H9 (cell line): ENCODE measurements around the gene FADS1. TPM values are rescaled to one million over a fixed set of nuclear protein-coding genes. Genes with fewer than 3 reads are reported as not detected.

Source experiments
- DNase-seq: peaks from one replicate; pipeline ENCODE4 v3.0.0-alpha.2; 2017
- H2AFZ ChIP-seq: one replicate; pipeline ENCODE4 v1.6.1; 2013; ENCODE audit warnings: mild to moderate bottlenecking, low read length, control low read depth, moderate library complexity
- H2AK5ac ChIP-seq: 2 replicates; pipeline ENCODE4 v1.6.1; 2013; ENCODE audit warnings: low read length, control low read depth, mixed read lengths; ENCODE audit not compliant: insufficient read length
- H2BK120ac ChIP-seq: one replicate; pipeline ENCODE4 v1.6.1; 2013; ENCODE audit warnings: low read depth, mild to moderate bottlenecking, low read length, control low read depth, inconsistent platforms; ENCODE audit not compliant: poor library complexity, severe bottlenecking
- H2BK12ac ChIP-seq: 2 replicates; pipeline ENCODE4 v1.6.1; 2013; ENCODE audit warnings: low read length, control low read depth, mixed read lengths, low read depth; ENCODE audit not compliant: insufficient read length
- H2BK15ac ChIP-seq: 2 replicates; pipeline ENCODE4 v1.6.1; 2013; ENCODE audit warnings: low read depth, low read length, control low read depth
- H2BK20ac ChIP-seq: one replicate; pipeline ENCODE4 v1.6.1; 2013; ENCODE audit warnings: low read depth, mild to moderate bottlenecking, low read length, control low read depth, inconsistent platforms; ENCODE audit not compliant: poor library complexity, severe bottlenecking
- H2BK5ac ChIP-seq: 2 replicates; pipeline ENCODE4 v1.6.1; 2013; ENCODE audit warnings: low read length, control low read depth, mixed read lengths; ENCODE audit not compliant: insufficient read length
- H3K14ac ChIP-seq: 2 replicates; pipeline ENCODE4 v1.6.1; 2013; ENCODE audit warnings: low read length, control low read depth; ENCODE audit not compliant: insufficient read depth
- H3K18ac ChIP-seq: 2 replicates; pipeline ENCODE4 v1.6.1; 2013; ENCODE audit warnings: low read depth, mild to moderate bottlenecking, mixed read lengths, low read length, control low read depth; ENCODE audit not compliant: insufficient read length
- H3K23ac ChIP-seq: 2 replicates; pipeline ENCODE4 v1.6.1; 2013; ENCODE audit warnings: low read length, control low read depth, mixed read lengths, low read depth; ENCODE audit not compliant: insufficient read length
- H3K23me2 ChIP-seq: 2 replicates; pipeline ENCODE4 v1.6.1; 2013; ENCODE audit warnings: low read depth, mild to moderate bottlenecking, mixed read lengths, low read length, control low read depth; ENCODE audit not compliant: insufficient read length, poor library complexity, severe bottlenecking
- H3K27ac ChIP-seq: 2 replicates; pipeline ENCODE4 v1.5.1; 2013; ENCODE audit warnings: low read length, control low read depth, mixed read lengths, low read depth; ENCODE audit not compliant: insufficient read length
- H3K27me3 ChIP-seq: 2 replicates; pipeline ENCODE4 v1.6.1; 2013; ENCODE audit warnings: low read length, control low read depth, inconsistent platforms; ENCODE audit not compliant: insufficient read depth
- H3K4ac ChIP-seq: 2 replicates; pipeline ENCODE4 v1.6.1; 2013; ENCODE audit warnings: low read depth, mild to moderate bottlenecking, control low read depth, inconsistent platforms, low read length, moderate library complexity
- H3K4me1 ChIP-seq: 2 replicates; pipeline ENCODE4 v1.6.1; 2013; ENCODE audit warnings: low read length, control low read depth, inconsistent platforms; ENCODE audit not compliant: insufficient read depth
- H3K4me2 ChIP-seq: 2 replicates; pipeline ENCODE4 v1.6.1; 2013; ENCODE audit warnings: low read length, control low read depth, mixed read lengths; ENCODE audit not compliant: insufficient read length, insufficient read depth
- H3K56ac ChIP-seq: 2 replicates; pipeline ENCODE4 v1.6.1; 2013; ENCODE audit warnings: low read depth, mild to moderate bottlenecking, mixed read lengths, low read length, control low read depth; ENCODE audit not compliant: insufficient read length
- H3K79me1 ChIP-seq: 2 replicates; pipeline ENCODE4 v1.6.1; 2013; ENCODE audit warnings: low read depth, mild to moderate bottlenecking, moderate library complexity, low read length, control low read depth, inconsistent platforms; ENCODE audit not compliant: insufficient read depth, poor library complexity, severe bottlenecking
- H3K79me2 ChIP-seq: 2 replicates; pipeline ENCODE4 v1.6.1; 2013; ENCODE audit warnings: low read length, control low read depth, inconsistent platforms; ENCODE audit not compliant: insufficient read depth
- H3K9ac ChIP-seq: 2 replicates; pipeline ENCODE4 v1.6.1; 2013; ENCODE audit warnings: low read length, control low read depth, mixed read lengths; ENCODE audit not compliant: insufficient read length; ENCODE audit errors: extremely low read depth
- H3K9me3 ChIP-seq: one replicate; pipeline ENCODE4 v1.6.1; 2013; ENCODE audit warnings: low read depth, low read length, inconsistent platforms; ENCODE audit not compliant: control insufficient read depth
- H3T11ph ChIP-seq: one replicate; pipeline ENCODE4 v1.6.1; 2013; ENCODE audit warnings: mild to moderate bottlenecking, low read length, control low read depth, inconsistent platforms
- H4K20me1 ChIP-seq: one replicate; pipeline ENCODE4 v1.6.1; 2013; ENCODE audit not compliant: control insufficient read depth, insufficient read length, insufficient read depth
- H4K5ac ChIP-seq: 2 replicates; pipeline ENCODE4 v1.6.1; 2013; ENCODE audit warnings: low read depth, mild to moderate bottlenecking, mixed read lengths, low read length, control low read depth; ENCODE audit not compliant: insufficient read length
- H4K8ac ChIP-seq: replicated peaks from 2 replicates; pipeline ENCODE4 v1.6.1; 2013; ENCODE audit warnings: low read length, control low read depth, mixed read lengths, low read depth; ENCODE audit not compliant: insufficient read length
- H4K91ac ChIP-seq: 2 replicates; pipeline ENCODE4 v1.6.1; 2013; ENCODE audit warnings: low read depth, mild to moderate bottlenecking, moderate library complexity, mixed read lengths, low read length, control low read depth; ENCODE audit not compliant: insufficient read length
- H3K27ac Mint-ChIP-seq, 3 experiments: 2 replicates in 2 of 3; 3 replicates in 1 of 3; pipeline ENCODE4 v1.8.0; 2020 to 2021; ENCODE audit warnings: mixed read lengths in 3 of 3, mild to moderate bottlenecking in 1 of 3, moderate library complexity in 1 of 3
- H3K27me3 Mint-ChIP-seq: 2 replicates; pipeline ENCODE4 v1.8.0; 2021; ENCODE audit warnings: low read depth, mild to moderate bottlenecking, moderate library complexity, mixed read lengths
- H3K36me3 Mint-ChIP-seq, 3 experiments: 2 replicates in 2 of 3; 3 replicates in 1 of 3; pipeline ENCODE4 v1.8.0; 2020 to 2021; ENCODE audit warnings: low read depth in 3 of 3, mixed read lengths in 3 of 3; ENCODE audit not compliant: insufficient read depth in 1 of 3
- H3K4me1 Mint-ChIP-seq, 2 experiments: 2 replicates each; pipeline ENCODE4 v1.8.0; 2020; ENCODE audit warnings: mixed read lengths in 2 of 2
- H3K4me3 Mint-ChIP-seq, 2 experiments: 2 replicates in 1 of 2; 3 replicates in 1 of 2; pipeline ENCODE4 v1.8.0; 2020 to 2021; ENCODE audit warnings: mild to moderate bottlenecking in 2 of 2, mixed read lengths in 2 of 2, moderate library complexity in 1 of 2
- H3K9me3 Mint-ChIP-seq, 2 experiments: 2 replicates in 1 of 2; 3 replicates in 1 of 2; pipeline ENCODE4 v1.8.0; 2020; ENCODE audit warnings: mild to moderate bottlenecking in 2 of 2, mixed read lengths in 2 of 2, moderate library complexity in 1 of 2
- WGBS: extraction: QIAGEN DNeasy Blood & Tissue Kit; methylation state at CpG from one replicate; pipeline ENCODE4 v1.1.7; 2013; ENCODE audit warnings: missing lambda C conversion rate, low lambda C conversion rate, mixed read lengths; ENCODE audit not compliant: insufficient read length; ENCODE audit errors: extremely low coverage; 5-methylcytosine and 5-hydroxymethylcytosine counted together
- total RNA-seq: library from RNA; stranded (reverse); gene quantifications from 2 replicates; pipeline ENCODE4 v1.2.1, GENCODE V29; 2021
- TF ChIP-seq, protein P1 (sequence below): fragments of 200-600 bp; sonication (generic); conservative IDR thresholded peaks from 3 replicates; pipeline ENCODE4 v1.8.0; 2021; ENCODE audit warnings: antibody characterized with exemption, mild to moderate bottlenecking

The FADS1 gene
- total RNA-seq, 1 experiment from 2014 or later: 125 TPM

DNA sequence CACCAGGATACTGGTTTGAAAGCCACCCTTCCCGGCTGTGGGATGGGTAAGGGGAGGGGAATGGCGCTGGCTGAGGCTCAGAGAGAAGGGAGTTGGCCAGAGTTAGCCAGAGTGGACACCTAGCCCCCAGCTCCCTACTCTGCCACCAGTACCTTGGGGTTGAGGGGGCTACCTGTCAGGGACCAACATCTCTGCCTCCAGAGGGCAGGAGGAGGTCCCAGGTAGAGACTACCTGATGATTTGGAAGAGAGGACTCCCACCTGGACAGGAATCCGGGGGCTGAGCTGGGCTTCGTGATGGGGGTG is 60.7 kb downstream of the FADS1 start:
- Histone ChIP-seq H3K79me1 (no peaks in the 10 kb centered on the region), H2AFZ (no peak overlapping the region), H2AK5ac (no peak overlapping the region), H4K20me1 (no peaks in the 10 kb centered on the region), H3K14ac (no peak overlapping the region; the same call in 1 of the 2 replicates), H3K9ac (no peak overlapping the region), H2BK120ac (no peak overlapping the region), H2BK12ac (no peak overlapping the region), H2BK5ac (no peak overlapping the region), H3K79me2 (no peaks in the 10 kb centered on the region), H3K9me3 (no peaks in the 10 kb centered on the region), H4K5ac (no peak overlapping the region), H3K23me2 (peaks cover 5% of the 10 kb centered on the region), H3T11ph (no peak overlapping the region), H3K4ac (no peak overlapping the region), H3K4me1 (peaks cover 4% of the 10 kb centered on the region; the same call in 1 of the 2 replicates), H2BK20ac (no peak overlapping the region), H3K4me2 (no peak overlapping the region), H3K18ac (no peak overlapping the region), H2BK15ac (no peak overlapping the region), H4K8ac (no peak overlapping the region), H4K91ac (no peak overlapping the region), H3K56ac (no peak overlapping the region), H3K27me3 (peaks cover 8% of the 10 kb centered on the region; the same call in 1 of the 2 replicates), H3K27ac (no peak overlapping the region), H3K23ac (no peak overlapping the region)
- no peak for DNase-seq
- Mint-ChIP-seq H3K36me3 (no peaks in the 10 kb centered on the region), H3K27me3 (peaks cover 28% of the 10 kb centered on the region), H3K9me3 (peaks cover 0 to 3% of the 10 kb centered on the region in 2 experiments; a peak in 1 of 5 replicates), H3K4me1 (peaks cover 44 to 53% of the 10 kb centered on the region in 2 experiments), H3K27ac (peak overlapping the region in 2 of 3 experiments; percentile 87 to 89; a peak in 2 of 7 replicates), H3K4me3 (no peak overlapping the region)
- TF ChIP-seq, protein P1, sequence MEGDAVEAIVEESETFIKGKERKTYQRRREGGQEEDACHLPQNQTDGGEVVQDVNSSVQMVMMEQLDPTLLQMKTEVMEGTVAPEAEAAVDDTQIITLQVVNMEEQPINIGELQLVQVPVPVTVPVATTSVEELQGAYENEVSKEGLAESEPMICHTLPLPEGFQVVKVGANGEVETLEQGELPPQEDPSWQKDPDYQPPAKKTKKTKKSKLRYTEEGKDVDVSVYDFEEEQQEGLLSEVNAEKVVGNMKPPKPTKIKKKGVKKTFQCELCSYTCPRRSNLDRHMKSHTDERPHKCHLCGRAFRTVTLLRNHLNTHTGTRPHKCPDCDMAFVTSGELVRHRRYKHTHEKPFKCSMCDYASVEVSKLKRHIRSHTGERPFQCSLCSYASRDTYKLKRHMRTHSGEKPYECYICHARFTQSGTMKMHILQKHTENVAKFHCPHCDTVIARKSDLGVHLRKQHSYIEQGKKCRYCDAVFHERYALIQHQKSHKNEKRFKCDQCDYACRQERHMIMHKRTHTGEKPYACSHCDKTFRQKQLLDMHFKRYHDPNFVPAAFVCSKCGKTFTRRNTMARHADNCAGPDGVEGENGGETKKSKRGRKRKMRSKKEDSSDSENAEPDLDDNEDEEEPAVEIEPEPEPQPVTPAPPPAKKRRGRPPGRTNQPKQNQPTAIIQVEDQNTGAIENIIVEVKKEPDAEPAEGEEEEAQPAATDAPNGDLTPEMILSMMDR: no peak
- WGBS: no CpG with 5 or more reads among the region's 4 CpGs
